ENCODE measurements around the gene CDH13. TPM values are rescaled to one million over a fixed set of nuclear protein-coding genes. Genes with fewer than 3 reads are reported as not detected.

Gene CDH13
- polyA plus RNA-seq, 1 donor from 2014 or later = 3.2 TPM

- H2AFZ ChIP-seq (ENCODE audit: low read depth, low read length) = no peak overlapping the region
- H3F3A ChIP-seq (ENCODE audit: insufficient read depth, low read length, poor library complexity, severe bottlenecking) = no peaks in the 10 kb centered on the region
- H3K27me3 ChIP-seq (ENCODE audit: insufficient read depth, low read depth, low read length) = no peaks in the 10 kb centered on the region
- H3K9me3 ChIP-seq (ENCODE audit: low read length) = no peaks in the 10 kb centered on the region
- no peaks in the 10 kb centered on the region for H3K79me2 ChIP-seq (replicated peaks; ENCODE audit: insufficient read depth, low read length)
- no peaks in the 10 kb centered on the region for H4K20me1 ChIP-seq (ENCODE audit: insufficient read depth)
- H3K4me2 ChIP-seq (ENCODE audit: low read length) = no peak overlapping the region
- H3K9me2 ChIP-seq (ENCODE audit: insufficient read depth, low read length) = no peaks in the 10 kb centered on the region
- H3K9ac ChIP-seq (ENCODE audit: low read length) = no peak overlapping the region
- H3K27ac ChIP-seq (ENCODE audit: low read length) = no peak overlapping the region
- TF ChIP-seq POLR2AphosphoS5 (IDR thresholded peaks at IDR 0.05) = no peak
- TF ChIP-seq EP300 (conservative IDR thresholded peaks at IDR 0.05; ENCODE audit: poor library complexity, severe bottlenecking) = no peak
- TF ChIP-seq REST (IDR thresholded peaks at IDR 0.05; ENCODE audit: borderline replicate concordance) = no peak
- TF ChIP-seq EZH2 (IDR thresholded peaks at IDR 0.05; ENCODE audit: borderline replicate concordance, insufficient read depth, low read length, poor library complexity, severe bottlenecking) = no peak
- no peak for TF ChIP-seq MXI1 (conservative IDR thresholded peaks at IDR 0.05; ENCODE audit: poor library complexity, severe bottlenecking)
- no peak for TF ChIP-seq RAD21 (conservative IDR thresholded peaks at IDR 0.05)
- TF ChIP-seq TAF1 (IDR thresholded peaks at IDR 0.05; ENCODE audit: low read depth) = no peak
- no peak for TF ChIP-seq CTCF (IDR thresholded peaks at IDR 0.05; ENCODE audit: poor library complexity, severe bottlenecking)
- TF ChIP-seq SMC3 (conservative IDR thresholded peaks at IDR 0.05; ENCODE audit: poor library complexity) = no peak
- no peak overlapping the region for H3K4me3 ChIP-seq (ENCODE audit: low read length)
- no peaks in the 10 kb centered on the region for H3K36me3 ChIP-seq (ENCODE audit: insufficient read depth, low read length)
Observed at GRCh38 chr16:83533193-83533592, 906.4 kb downstream of the CDH13 start.

- Histone ChIP-seq H3K79me2 (replicated peaks; ENCODE audit: insufficient read depth, low read length) (no peaks in the 10 kb centered on the region), H3K9me3 (ENCODE audit: low read length) (no peaks in the 10 kb centered on the region), H3K36me3 (ENCODE audit: insufficient read depth, low read length) (no peaks in the 10 kb centered on the region), H3K9ac (ENCODE audit: low read length) (no peak overlapping the region), H3F3A (ENCODE audit: insufficient read depth, low read length, poor library complexity, severe bottlenecking) (no peaks in the 10 kb centered on the region), H4K20me1 (ENCODE audit: insufficient read depth) (no peaks in the 10 kb centered on the region), H3K4me2 (ENCODE audit: low read length) (no peak overlapping the region), H3K27me3 (ENCODE audit: insufficient read depth, low read depth, low read length) (no peaks in the 10 kb centered on the region), H2AFZ (ENCODE audit: low read depth, low read length) (no peak overlapping the region), H3K4me3 (ENCODE audit: low read length) (no peak overlapping the region), H3K9me2 (ENCODE audit: insufficient read depth, low read length) (no peaks in the 10 kb centered on the region), H3K27ac (ENCODE audit: low read length) (no peak overlapping the region)
- TF ChIP-seq TAF1 (IDR thresholded peaks at IDR 0.05; ENCODE audit: low read depth) = no peak
- no peak for TF ChIP-seq EZH2 (IDR thresholded peaks at IDR 0.05; ENCODE audit: borderline replicate concordance, insufficient read depth, low read length, poor library complexity, severe bottlenecking)
- no peak for TF ChIP-seq POLR2AphosphoS5 (IDR thresholded peaks at IDR 0.05)
- TF ChIP-seq EP300 (conservative IDR thresholded peaks at IDR 0.05; ENCODE audit: poor library complexity, severe bottlenecking) = no peak
- no peak for TF ChIP-seq CTCF (IDR thresholded peaks at IDR 0.05; ENCODE audit: poor library complexity, severe bottlenecking)
- TF ChIP-seq REST (IDR thresholded peaks at IDR 0.05; ENCODE audit: borderline replicate concordance) = no peak
- no peak for TF ChIP-seq MXI1 (conservative IDR thresholded peaks at IDR 0.05; ENCODE audit: poor library complexity, severe bottlenecking)
- no peak for TF ChIP-seq SMC3 (conservative IDR thresholded peaks at IDR 0.05; ENCODE audit: poor library complexity)
- no peak for TF ChIP-seq RAD21 (conservative IDR thresholded peaks at IDR 0.05)
Observed at GRCh38 chr16:83538707-83539106, 911.9 kb downstream of the CDH13 start.

Data from neural cell (in vitro differentiated cells).